SK-N-SH (cell line): Measurements from ENCODE around the gene ZNF804B. TPM values are rescaled to one million over a fixed set of nuclear protein-coding genes. Genes with fewer than 3 reads are reported as not detected.

Experiments
- CTCF ChIA-PET: fragments of 300-600, 350-600 bp; formaldehyde crosslinking; extraction: SDS; loops from one replicate; lab custom pipeline; 2021; lab: Yijun Ruan, JAX
- POLR2A ChIA-PET: fragments of 350-600 bp; sonication (Branson Sonifier 250); formaldehyde crosslinking; extraction: SDS; loops from one replicate; lab custom pipeline; 2020; ENCODE audit warnings: antibody characterized with exemption, inconsistent platforms; lab: Yijun Ruan, JAX
- DNase-seq: peaks from one replicate; pipeline ENCODE4 v3.0.0; 2012
- H2AFZ ChIP-seq: fragments of 200-600 bp; sonication (generic); 2 replicates; pipeline ENCODE4 v1.8.1; 2016; ENCODE audit warnings: antibody characterized with exemption, mild to moderate bottlenecking, low read depth
- H3F3A ChIP-seq: fragments of 200-600 bp; sonication (generic); replicated peaks from 2 replicates; pipeline ENCODE3; 2016; ENCODE audit warnings: antibody characterized with exemption, mild to moderate bottlenecking; ENCODE audit not compliant: insufficient read depth
- H3K27ac ChIP-seq, 2 experiments: fragments of 200-500 bp in 1 of 2; fragments of 200-600 bp in 1 of 2; sonication (Bioruptor generic) in 1 of 2; sonication (generic), shearing (Covaris generic) in 1 of 2; 2 replicates each; pipeline versions ENCODE4 v1.5.1 to v1.6.1; 2014 to 2016; ENCODE audit warnings: low read depth in 2 of 2, inconsistent platforms in 1 of 2, low read length in 1 of 2, mild to moderate bottlenecking in 1 of 2, mixed read lengths in 1 of 2
- H3K27me3 ChIP-seq: fragments of 200-600 bp; sonication (generic), shearing (Covaris generic); 2 replicates; pipeline ENCODE4 v1.6.1; 2016; ENCODE audit warnings: mixed run types; ENCODE audit not compliant: insufficient read depth
- H3K36me3 ChIP-seq, 2 experiments: fragments of 200-500 bp in 1 of 2; fragments of 200-600 bp in 1 of 2; sonication (Bioruptor generic) in 1 of 2; sonication (generic) in 1 of 2; replicated peaks in 1 of 2; 2 replicates each; pipeline versions ENCODE3 to v1.5.1; 2014 to 2016; ENCODE audit warnings: low read length in 1 of 2, mild to moderate bottlenecking in 1 of 2; ENCODE audit not compliant: insufficient read depth in 2 of 2, control insufficient read depth in 1 of 2
- H3K4me1 ChIP-seq, 2 experiments: fragments of 200-500 bp in 1 of 2; fragments of 200-600 bp in 1 of 2; sonication (Bioruptor generic) in 1 of 2; sonication (generic), shearing (Covaris generic) in 1 of 2; 2 replicates each; pipeline versions ENCODE4 v1.5.1 to v1.6.1; 2014 to 2016; ENCODE audit warnings: low read depth in 1 of 2, low read length in 1 of 2, mixed run types in 1 of 2; ENCODE audit not compliant: insufficient read depth in 2 of 2, control insufficient read depth in 1 of 2
- H3K4me2 ChIP-seq: fragments of 200-600 bp; sonication (generic), shearing (Covaris generic); 2 replicates; pipeline ENCODE4 v1.6.1; 2017; ENCODE audit warnings: mixed run types
- H3K4me3 ChIP-seq, 2 experiments: fragments of 200-500 bp in 1 of 2; fragments of 200-600 bp in 1 of 2; sonication (Bioruptor generic) in 1 of 2; sonication (generic), shearing (Covaris generic) in 1 of 2; 2 replicates each; pipeline versions ENCODE4 v1.5.1 to v1.8.1; 2014 to 2016; ENCODE audit warnings: low read depth in 2 of 2, inconsistent platforms in 1 of 2, low read length in 1 of 2, mild to moderate bottlenecking in 1 of 2, mixed read lengths in 1 of 2, moderate library complexity in 1 of 2
- H3K79me2 ChIP-seq: fragments of 200-600 bp; sonication (generic); 2 replicates; pipeline ENCODE4 v1.8.1; 2017; ENCODE audit warnings: mild to moderate bottlenecking; ENCODE audit not compliant: insufficient read depth
- H3K9ac ChIP-seq: fragments of 200-600 bp; sonication (generic); 2 replicates; pipeline ENCODE4 v1.6.1; 2017; ENCODE audit warnings: mixed run types
- H3K9me2 ChIP-seq: fragments of 200-600 bp; sonication (generic); 2 replicates; pipeline ENCODE4 v1.6.1; 2017; ENCODE audit warnings: mixed run types
- H3K9me3 ChIP-seq: fragments of 200-600 bp; sonication (generic); 2 replicates; pipeline ENCODE4 v1.6.1; 2017; ENCODE audit warnings: mixed run types, mild to moderate bottlenecking, moderate library complexity
- H4K20me1 ChIP-seq: fragments of 200-600 bp; sonication (generic); 2 replicates; pipeline ENCODE4 v1.6.1; 2017; ENCODE audit warnings: mild to moderate bottlenecking, mixed run types; ENCODE audit not compliant: insufficient read depth
- CHD2 ChIP-seq: fragments of 150-350 bp; IDR thresholded peaks from 2 replicates; pipeline ENCODE4 v1.6.1; 2018; ENCODE audit warnings: low read length; ENCODE audit not compliant: partially characterized antibody
- ELF1 ChIP-seq: IDR thresholded peaks from 2 replicates; pipeline ENCODE4 v1.4.0; 2012
- FOSL2 ChIP-seq: IDR thresholded peaks from 2 replicates; pipeline ENCODE4 v1.4.0; 2012; ENCODE audit warnings: low read depth, mild to moderate bottlenecking, moderate library complexity, borderline replicate concordance
- FOXJ3 ChIP-seq: sonication (generic); formaldehyde crosslinking; IDR thresholded peaks from 2 replicates; pipeline ENCODE4 v1.5.1; 2020; ENCODE audit warnings: mild to moderate bottlenecking, missing genetic modification reagents
- FOXM1 ChIP-seq: IDR thresholded peaks from 2 replicates; pipeline ENCODE4 v1.4.0; 2012; ENCODE audit warnings: low read depth, mild to moderate bottlenecking
- GABPA ChIP-seq: IDR thresholded peaks from 2 replicates; pipeline ENCODE4 v1.4.0; 2012; ENCODE audit warnings: low read depth, mild to moderate bottlenecking
- MEF2A ChIP-seq: IDR thresholded peaks from 2 replicates; pipeline ENCODE4 v1.4.0; 2012; ENCODE audit warnings: low read depth, borderline replicate concordance
- MXI1 ChIP-seq: IDR thresholded peaks from 2 replicates; pipeline ENCODE4 v1.6.1; 2012; ENCODE audit warnings: mild to moderate bottlenecking, low read depth, low read length, improper control_type of control experiment
- NRF1 ChIP-seq: IDR thresholded peaks from 2 replicates; pipeline ENCODE4 v1.6.1; 2012; ENCODE audit warnings: low read depth, mild to moderate bottlenecking, low read length
- RCOR1 ChIP-seq: fragments of 150-350 bp; IDR thresholded peaks from 2 replicates; pipeline ENCODE4 v1.6.1; 2017; ENCODE audit warnings: antibody characterized with exemption, low read length
- RFX5 ChIP-seq: IDR thresholded peaks from 2 replicates; pipeline ENCODE4 v1.6.1; 2012; ENCODE audit warnings: mild to moderate bottlenecking, improper control_type of control experiment, low read length
- SIN3A ChIP-seq: IDR thresholded peaks from 2 replicates; pipeline ENCODE4 v1.6.1; 2012; ENCODE audit warnings: low read depth, mild to moderate bottlenecking, low read length, moderate library complexity, borderline replicate concordance
- SMC3 ChIP-seq: IDR thresholded peaks from 2 replicates; pipeline ENCODE4 v1.6.1; 2012; ENCODE audit warnings: low read depth, low read length, improper control_type of control experiment
- TCF12 ChIP-seq: IDR thresholded peaks from 2 replicates; pipeline ENCODE4 v1.4.0; 2012
- YY1 ChIP-seq: IDR thresholded peaks from 2 replicates; pipeline ENCODE4 v1.4.0; 2012; ENCODE audit warnings: low read depth, mild to moderate bottlenecking
- WGBS: methylation state at CpG from one replicate; pipeline ENCODE4 v1.1.6; 2017; ENCODE audit warnings: low lambda C conversion rate; 5-methylcytosine and 5-hydroxymethylcytosine counted together
- polyA plus RNA-seq, 3 experiments: library from polyadenylated mRNA; depleted of rRNA; stranded (reverse); fragments of >200 nt; gene quantifications; 2 replicates each; pipeline ENCODE4 v1.2.3, GENCODE V29; 2012
- TF ChIP-seq, protein P1 (sequence below): IDR thresholded peaks from 2 replicates; pipeline ENCODE4 v1.4.0; 2012; ENCODE audit warnings: low read depth, borderline replicate concordance
- TF ChIP-seq, protein P2 (sequence below): IDR thresholded peaks from 2 replicates; pipeline ENCODE4; 2012
- TF ChIP-seq, protein P3 (sequence below): IDR thresholded peaks from 2 replicates; pipeline ENCODE4 v1.4.0; 2012; ENCODE audit warnings: low read depth

Gene ZNF804B
- polyA plus RNA-seq, 1 of the 3 experiments (the other 2 are of a cell fraction): not detected

DNA sequence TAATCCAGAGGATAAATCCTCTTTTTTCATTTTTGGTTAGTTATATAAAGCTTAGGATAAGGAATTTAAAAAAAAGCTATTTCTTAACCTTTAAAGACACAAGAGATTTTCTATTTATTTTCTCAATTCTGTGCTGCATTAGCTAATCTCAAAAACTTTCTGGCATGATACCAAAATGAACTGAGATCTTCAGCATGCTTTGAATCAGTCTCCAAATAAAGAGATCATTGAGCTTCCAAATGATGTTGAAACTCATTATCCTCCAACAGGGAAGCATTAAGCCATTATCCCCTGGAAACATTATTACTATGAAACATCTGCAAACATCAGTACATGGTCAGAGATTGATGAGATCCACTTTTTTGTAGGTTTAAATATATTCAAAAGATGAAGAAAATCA, 386.3 kb downstream of the ZNF804B start:
- CTCF ChIA-PET: interaction anchor here (0.9 kb wide), 1 partner anchor 23 kb away, joined by 4 read pairs; no protein-coding TSS in a partner anchor
- TF ChIP-seq ELF1 (no peak), GABPA (no peak), SMC3 (no peak), CHD2 (no peak), FOXJ3 (CRISPR knock-in tag) (no peak)
- TF ChIP-seq, protein P1, sequence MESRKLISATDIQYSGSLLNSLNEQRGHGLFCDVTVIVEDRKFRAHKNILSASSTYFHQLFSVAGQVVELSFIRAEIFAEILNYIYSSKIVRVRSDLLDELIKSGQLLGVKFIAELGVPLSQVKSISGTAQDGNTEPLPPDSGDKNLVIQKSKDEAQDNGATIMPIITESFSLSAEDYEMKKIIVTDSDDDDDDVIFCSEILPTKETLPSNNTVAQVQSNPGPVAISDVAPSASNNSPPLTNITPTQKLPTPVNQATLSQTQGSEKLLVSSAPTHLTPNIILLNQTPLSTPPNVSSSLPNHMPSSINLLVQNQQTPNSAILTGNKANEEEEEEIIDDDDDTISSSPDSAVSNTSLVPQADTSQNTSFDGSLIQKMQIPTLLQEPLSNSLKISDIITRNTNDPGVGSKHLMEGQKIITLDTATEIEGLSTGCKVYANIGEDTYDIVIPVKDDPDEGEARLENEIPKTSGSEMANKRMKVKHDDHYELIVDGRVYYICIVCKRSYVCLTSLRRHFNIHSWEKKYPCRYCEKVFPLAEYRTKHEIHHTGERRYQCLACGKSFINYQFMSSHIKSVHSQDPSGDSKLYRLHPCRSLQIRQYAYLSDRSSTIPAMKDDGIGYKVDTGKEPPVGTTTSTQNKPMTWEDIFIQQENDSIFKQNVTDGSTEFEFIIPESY: no peak
- TF ChIP-seq, protein P2, sequence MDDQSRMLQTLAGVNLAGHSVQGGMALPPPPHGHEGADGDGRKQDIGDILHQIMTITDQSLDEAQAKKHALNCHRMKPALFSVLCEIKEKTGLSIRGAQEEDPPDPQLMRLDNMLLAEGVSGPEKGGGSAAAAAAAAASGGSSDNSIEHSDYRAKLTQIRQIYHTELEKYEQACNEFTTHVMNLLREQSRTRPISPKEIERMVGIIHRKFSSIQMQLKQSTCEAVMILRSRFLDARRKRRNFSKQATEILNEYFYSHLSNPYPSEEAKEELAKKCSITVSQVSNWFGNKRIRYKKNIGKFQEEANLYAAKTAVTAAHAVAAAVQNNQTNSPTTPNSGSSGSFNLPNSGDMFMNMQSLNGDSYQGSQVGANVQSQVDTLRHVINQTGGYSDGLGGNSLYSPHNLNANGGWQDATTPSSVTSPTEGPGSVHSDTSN: no peak
- TF ChIP-seq, all 33 proteins: peak for 0
- Histone ChIP-seq H3K4me1 (no peaks in the 10 kb centered on the region), H3F3A (no peaks in the 10 kb centered on the region), H3K4me3 (no peak overlapping the region), H3K4me2 (no peak overlapping the region), H3K27ac (no peak overlapping the region), H3K9me2 (peaks cover 7% of the 10 kb centered on the region; the same call in 1 of the 2 replicates), H2AFZ (no peak overlapping the region), H4K20me1 (no peaks in the 10 kb centered on the region), H3K9ac (no peak overlapping the region), H3K9me3 (no peaks in the 10 kb centered on the region), H3K79me2 (no peaks in the 10 kb centered on the region), H3K27me3 (no peaks in the 10 kb centered on the region), H3K36me3 (no peaks in the 10 kb centered on the region)
- POLR2A ChIA-PET: no interaction called here
- no peak for DNase-seq

DNA sequence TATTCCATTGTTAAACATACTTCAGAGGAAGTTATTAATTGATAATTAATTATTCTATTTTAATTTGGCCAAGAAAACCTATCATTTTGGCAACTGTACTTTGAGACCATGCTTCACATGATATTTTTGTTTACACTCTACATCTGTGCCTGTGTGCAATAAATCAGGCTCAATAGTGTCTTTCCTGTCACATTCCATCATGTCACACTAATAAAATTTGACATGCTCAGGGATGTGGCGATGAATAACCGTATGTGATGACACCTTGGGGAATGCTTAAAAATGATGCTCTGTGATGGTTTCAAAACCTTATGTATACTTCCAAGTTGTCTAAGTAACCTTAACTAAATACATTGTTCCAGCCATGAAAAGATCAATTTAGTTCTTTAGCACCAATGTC, 400.6 kb downstream of the ZNF804B start:
- POLR2A ChIA-PET: no interaction called here
- Histone ChIP-seq H4K20me1 (no peaks in the 10 kb centered on the region), H3K4me1 (no peaks in the 10 kb centered on the region), H3F3A (no peaks in the 10 kb centered on the region), H3K27me3 (no peaks in the 10 kb centered on the region), H3K36me3 (no peaks in the 10 kb centered on the region), H3K79me2 (no peaks in the 10 kb centered on the region), H3K27ac (no peak overlapping the region), H3K9me3 (no peaks in the 10 kb centered on the region), H3K9ac (no peak overlapping the region), H3K9me2 (no peaks in the 10 kb centered on the region), H3K4me2 (no peak overlapping the region), H3K4me3 (no peak overlapping the region), H2AFZ (no peak overlapping the region)
- CTCF ChIA-PET: no interaction called here
- 61% methylated on average over 2 of the region's 2 CpGs for WGBS
- DNase-seq: no peak
- no peak for TF ChIP-seq MEF2A
- TF ChIP-seq MXI1: no peak
- no peak for TF ChIP-seq TCF12
- TF ChIP-seq SIN3A: no peak
- no peak for TF ChIP-seq YY1
- TF ChIP-seq SMC3: no peak
- TF ChIP-seq RFX5: no peak
- TF ChIP-seq FOXJ3 (CRISPR knock-in tag): no peak
- TF ChIP-seq, protein P2: no peak
- TF ChIP-seq RCOR1: no peak
- no peak for TF ChIP-seq FOSL2
- no peak for TF ChIP-seq FOXM1
- TF ChIP-seq NRF1: no peak
- TF ChIP-seq, protein P3, sequence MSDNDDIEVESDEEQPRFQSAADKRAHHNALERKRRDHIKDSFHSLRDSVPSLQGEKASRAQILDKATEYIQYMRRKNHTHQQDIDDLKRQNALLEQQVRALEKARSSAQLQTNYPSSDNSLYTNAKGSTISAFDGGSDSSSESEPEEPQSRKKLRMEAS: no peak
- TF ChIP-seq CHD2: no peak
